Left ventricle myocardium inferior (tissue), 1 donor: ENCODE measurements around the gene AKIRIN1. TPM values are rescaled to one million over a fixed set of nuclear protein-coding genes. Genes with fewer than 3 reads are reported as not detected.
"Not testable (repeated sequence)": the region's sequence is repeated elsewhere in the genome, so short reads cannot be mapped to it uniquely, and the experiment has no call there.

ENCODE experiments used
- DNase-seq: peaks from one replicate; pipeline ENCODE4 v3.0.0-alpha.2; 2020
- H3K27ac ChIP-seq: fragments of 200-600 bp; replicated peaks from 2 replicates; pipeline ENCODE4 v1.8.0; 2021
- H3K27me3 ChIP-seq: fragments of 200-600 bp; 2 replicates; pipeline ENCODE4 v1.8.0; 2021; ENCODE audit warnings: low read depth
- H3K36me3 ChIP-seq: fragments of 200-600 bp; 2 replicates; pipeline ENCODE4 v1.8.0; 2021
- H3K4me1 ChIP-seq: fragments of 200-600 bp; 2 replicates; pipeline ENCODE4 v1.8.0; 2021
- H3K4me3 ChIP-seq: fragments of 200-600 bp; 2 replicates; pipeline ENCODE4 v1.8.0; 2021; ENCODE audit warnings: mild to moderate bottlenecking, moderate library complexity
- H3K9me3 ChIP-seq: fragments of 200-600 bp; replicated peaks from 2 replicates; pipeline ENCODE4 v1.8.0; 2021
- intact Hi-C: fragments of 100-400 bp; cut with micrococcal nuclease; formaldehyde crosslinking; loops from one replicate; pipeline ENCODE4 v1.11.0; 2022
- total RNA-seq: library from RNA; stranded (reverse); fragmentation: NEBNext Ultra II Directional; extraction: Animal tissue kit (Norgen Biotek cat#: 25700); gene quantifications from one replicate; pipeline ENCODE4 v1.2.1, GENCODE V29; 2021
- TF ChIP-seq, protein P1 (sequence below): fragments of 200-600 bp; IDR thresholded peaks from 2 replicates; pipeline ENCODE4 v1.8.0; 2021; ENCODE audit warnings: antibody characterized with exemption, mild to moderate bottlenecking, borderline replicate concordance
- donor health status: DM: no; HTN: yes; CAD: no; lungs with severe emphysema.

Gene AKIRIN1
- total RNA-seq, 1 donor from 2014 or later = 61.5 TPM

DNA sequence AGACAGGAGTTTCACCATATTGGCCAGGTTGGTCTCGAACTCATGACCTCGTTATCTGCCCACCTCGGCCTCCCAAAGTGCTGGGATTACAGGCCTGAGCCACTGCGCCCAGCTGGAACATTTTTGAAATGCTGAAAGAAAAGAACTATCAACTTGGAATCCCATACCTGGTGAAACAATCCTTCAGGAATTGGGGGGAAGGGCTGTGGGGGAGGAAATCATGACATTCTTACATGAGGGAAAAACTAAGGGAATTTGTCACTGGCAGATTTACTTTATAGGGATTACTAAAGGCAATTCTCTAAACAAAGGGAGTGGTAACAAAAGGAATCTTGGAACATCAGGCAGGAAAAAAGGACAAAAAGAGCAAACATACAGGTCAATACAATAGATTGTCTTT lies 60.9 kb downstream of the AKIRIN1 start:
- Histone ChIP-seq H3K27ac (no peak overlapping the region), H3K36me3 (no peaks in the 10 kb centered on the region), H3K4me3 (no peak overlapping the region), H3K4me1 (peaks cover 13% of the 10 kb centered on the region), H3K9me3 (no peaks in the 10 kb centered on the region), H3K27me3 (no peaks in the 10 kb centered on the region)
- no peak for DNase-seq
- TF ChIP-seq, protein P1, sequence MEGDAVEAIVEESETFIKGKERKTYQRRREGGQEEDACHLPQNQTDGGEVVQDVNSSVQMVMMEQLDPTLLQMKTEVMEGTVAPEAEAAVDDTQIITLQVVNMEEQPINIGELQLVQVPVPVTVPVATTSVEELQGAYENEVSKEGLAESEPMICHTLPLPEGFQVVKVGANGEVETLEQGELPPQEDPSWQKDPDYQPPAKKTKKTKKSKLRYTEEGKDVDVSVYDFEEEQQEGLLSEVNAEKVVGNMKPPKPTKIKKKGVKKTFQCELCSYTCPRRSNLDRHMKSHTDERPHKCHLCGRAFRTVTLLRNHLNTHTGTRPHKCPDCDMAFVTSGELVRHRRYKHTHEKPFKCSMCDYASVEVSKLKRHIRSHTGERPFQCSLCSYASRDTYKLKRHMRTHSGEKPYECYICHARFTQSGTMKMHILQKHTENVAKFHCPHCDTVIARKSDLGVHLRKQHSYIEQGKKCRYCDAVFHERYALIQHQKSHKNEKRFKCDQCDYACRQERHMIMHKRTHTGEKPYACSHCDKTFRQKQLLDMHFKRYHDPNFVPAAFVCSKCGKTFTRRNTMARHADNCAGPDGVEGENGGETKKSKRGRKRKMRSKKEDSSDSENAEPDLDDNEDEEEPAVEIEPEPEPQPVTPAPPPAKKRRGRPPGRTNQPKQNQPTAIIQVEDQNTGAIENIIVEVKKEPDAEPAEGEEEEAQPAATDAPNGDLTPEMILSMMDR = no peak
- intact Hi-C loops = no loop called here

GRCh38 chr1:39055213-39055710 lies 64.2 kb downstream of the AKIRIN1 start:
- H3K27ac ChIP-seq, DNase-seq, H3K27me3 ChIP-seq, H3K36me3 ChIP-seq, H3K4me3 ChIP-seq, H3K4me1 ChIP-seq, intact Hi-C loops, H3K9me3 ChIP-seq: not testable (repeated sequence)

Other genes starting within 250 kb of the AKIRIN1 start
- 20.0 TPM for gene RRAGC, start 131.5 kb upstream of the AKIRIN1 start, total RNA-seq
- gene MYCBP, start 117.9 kb upstream of the AKIRIN1 start, total RNA-seq = 14.5 TPM
- gene GJA9, start 109.7 kb upstream of the AKIRIN1 start, total RNA-seq = not detected
- gene RHBDL2, start 49.4 kb upstream of the AKIRIN1 start, total RNA-seq = not detected
- gene NDUFS5, start 35.1 kb downstream of the AKIRIN1 start, total RNA-seq = 696 TPM
- gene MACF1, start 213.4 kb downstream of the AKIRIN1 start, total RNA-seq = 181 TPM